Stimulated activated naive CD8-positive, alpha-beta T cell treated with anti-CD3 and anti-CD28 coated beads, Interleukin-15, Interleukin-2, amounts not matched to agents 100 U/mL and 50 U/mL, for 24 hours (primary cell): ENCODE data around the gene RNF148.

Experiments used
- ATAC-seq: fragments of 150-1000 bp; cut with Tn5 transposase; one replicate; pipeline ENCODE4 v1.10.0; 2021
- DNase-seq: peaks from one replicate; pipeline ENCODE4 v3.0.0; 2021

The RNF148 gene

GRCh38 chr7:122702872-122703510 is at the start of gene RNF148:
RNF148 (minus strand) TSS chr7:122702922; CDS start chr7:122702750, 172 bp downstream.
- ATAC-seq: no peak
- no peak for DNase-seq

GRCh38 chr7:122750389-122750788 is 47.7 kb upstream of the RNF148 start:
- DNase-seq (no peak), ATAC-seq (no peak)

GRCh38 chr7:122748195-122748594 is 45.5 kb upstream of the RNF148 start:
- no peak for ATAC-seq
- DNase-seq: no peak

GRCh38 chr7:122746948-122747347 is 44.2 kb upstream of the RNF148 start:
- no peak for DNase-seq
- ATAC-seq: no peak

GRCh38 chr7:122743211-122743610 is 40.5 kb upstream of the RNF148 start:
- no peak for DNase-seq
- no peak for ATAC-seq

- ATAC-seq (no peak), DNase-seq (no peak)
These were observed 36.2 kb upstream of the RNF148 start for GRCh38 chr7:122738947-122739346.

GRCh38 chr7:122736183-122736582 is 33.5 kb upstream of the RNF148 start:
- no peak for ATAC-seq
- no peak for DNase-seq

- no peak for DNase-seq
- no peak for ATAC-seq
These were observed 25.0 kb upstream of the RNF148 start for GRCh38 chr7:122727759-122728158.

- no peak for ATAC-seq
- no peak for DNase-seq
These were observed 24.6 kb upstream of the RNF148 start for GRCh38 chr7:122727354-122727753.

GRCh38 chr7:122726881-122727280 is 24.2 kb upstream of the RNF148 start:
- ATAC-seq: no peak

GRCh38 chr7:122724366-122724765 is 21.6 kb upstream of the RNF148 start:
- ATAC-seq (no peak), DNase-seq (no peak)

More at GRCh38 chr7:122726881-122727280, 24.2 kb upstream of the RNF148 start:
- DNase-seq: no peak

GRCh38 chr7:122719010-122719578 is 16.4 kb upstream of the RNF148 start:
- ATAC-seq: no peak

GRCh38 chr7:122717356-122718089 is 14.8 kb upstream of the RNF148 start:
- ATAC-seq (no peak), DNase-seq (no peak)

More at GRCh38 chr7:122719010-122719578, 16.4 kb upstream of the RNF148 start:
- DNase-seq: no peak

GRCh38 chr7:122715183-122715582 is 12.5 kb upstream of the RNF148 start:
- ATAC-seq: no peak

GRCh38 chr7:122710916-122711315 is 8.2 kb upstream of the RNF148 start:
- DNase-seq (no peak), ATAC-seq (no peak)

More at GRCh38 chr7:122715183-122715582, 12.5 kb upstream of the RNF148 start:
- DNase-seq: no peak

- ATAC-seq: no peak
These were observed 7.4 kb upstream of the RNF148 start for GRCh38 chr7:122709930-122710646.

GRCh38 chr7:122706836-122707235 is 4.1 kb upstream of the RNF148 start:
- ATAC-seq (no peak), DNase-seq (no peak)

More at GRCh38 chr7:122709930-122710646, 7.4 kb upstream of the RNF148 start:
- DNase-seq: no peak

- DNase-seq (no peak), ATAC-seq (no peak)
These were observed 3.7 kb downstream of the RNF148 start, which contains the start of gene RNF133 for GRCh38 chr7:122699017-122699416. RNF133 (minus strand) TSS chr7:122699117; CDS start chr7:122698918, 199 bp downstream.

- DNase-seq: no peak
- ATAC-seq: no peak
These were observed 6.9 kb downstream of the RNF148 start for GRCh38 chr7:122695816-122696215.

- DNase-seq (no peak), ATAC-seq (no peak)
These were observed 8.0 kb downstream of the RNF148 start for GRCh38 chr7:122694697-122695096.

GRCh38 chr7:122692769-122693309 is 9.9 kb downstream of the RNF148 start:
- ATAC-seq: no peak
- no peak for DNase-seq

GRCh38 chr7:122691569-122692235 is 11.0 kb downstream of the RNF148 start:
- no peak for ATAC-seq
- no peak for DNase-seq
